GM18508 (cell line): ENCODE data around the gene GALR2.
"Not testable (repeated sequence)": the region's sequence is repeated elsewhere in the genome, so short reads cannot be mapped to it uniquely, and the experiment has no call there.

ENCODE experiments used
- ATAC-seq: cut with Tn5 transposase; IDR thresholded peaks from one replicate; pipeline ENCODE4 v1.9.1; 2021; ENCODE audit warnings: moderate number of reproducible peaks; ENCODE audit not compliant: insufficient read depth, unreplicated experiment

GALR2 gene, protein sequence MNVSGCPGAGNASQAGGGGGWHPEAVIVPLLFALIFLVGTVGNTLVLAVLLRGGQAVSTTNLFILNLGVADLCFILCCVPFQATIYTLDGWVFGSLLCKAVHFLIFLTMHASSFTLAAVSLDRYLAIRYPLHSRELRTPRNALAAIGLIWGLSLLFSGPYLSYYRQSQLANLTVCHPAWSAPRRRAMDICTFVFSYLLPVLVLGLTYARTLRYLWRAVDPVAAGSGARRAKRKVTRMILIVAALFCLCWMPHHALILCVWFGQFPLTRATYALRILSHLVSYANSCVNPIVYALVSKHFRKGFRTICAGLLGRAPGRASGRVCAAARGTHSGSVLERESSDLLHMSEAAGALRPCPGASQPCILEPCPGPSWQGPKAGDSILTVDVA

DNA sequence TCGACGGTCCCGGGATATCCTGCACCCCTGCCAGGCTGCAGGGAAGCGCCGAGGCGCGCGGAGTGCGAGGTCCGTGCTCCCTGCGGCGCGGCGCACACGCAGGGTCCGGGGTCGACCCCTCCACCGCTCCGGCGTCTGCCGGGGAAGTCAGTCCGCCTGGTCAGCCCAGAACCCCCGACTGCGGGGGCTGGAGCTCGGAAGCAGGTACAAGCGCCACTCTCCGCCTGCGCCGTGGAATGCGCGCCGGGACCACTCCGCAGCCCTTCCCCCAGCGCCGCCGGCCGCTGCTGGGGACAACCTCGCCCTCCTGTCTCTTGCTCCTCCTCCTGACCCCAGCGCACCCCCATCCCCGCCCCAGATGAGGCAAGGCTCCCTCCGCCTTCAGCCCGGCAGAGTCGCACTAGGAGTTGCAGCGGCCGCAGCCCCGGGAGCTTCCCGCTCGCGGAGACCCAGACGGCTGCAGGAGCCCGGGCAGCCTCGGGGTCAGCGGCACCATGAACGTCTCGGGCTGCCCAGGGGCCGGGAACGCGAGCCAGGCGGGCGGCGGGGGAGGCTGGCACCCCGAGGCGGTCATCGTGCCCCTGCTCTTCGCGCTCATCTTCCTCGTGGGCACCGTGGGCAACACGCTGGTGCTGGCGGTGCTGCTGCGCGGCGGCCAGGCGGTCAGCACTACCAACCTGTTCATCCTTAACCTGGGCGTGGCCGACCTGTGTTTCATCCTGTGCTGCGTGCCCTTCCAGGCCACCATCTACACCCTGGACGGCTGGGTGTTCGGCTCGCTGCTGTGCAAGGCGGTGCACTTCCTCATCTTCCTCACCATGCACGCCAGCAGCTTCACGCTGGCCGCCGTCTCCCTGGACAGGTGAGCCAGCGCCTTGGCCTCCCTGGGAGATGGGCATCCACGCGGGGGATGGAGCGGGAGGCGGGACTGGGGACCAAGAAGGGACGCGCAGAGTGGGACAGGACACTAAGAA lies at the start of gene GALR2:
GALR2 (plus strand) TSS at position 392 of the 974 bp plus-strand sequence; CDS start at position 495, 103 bp downstream.
- no peak for ATAC-seq

DNA sequence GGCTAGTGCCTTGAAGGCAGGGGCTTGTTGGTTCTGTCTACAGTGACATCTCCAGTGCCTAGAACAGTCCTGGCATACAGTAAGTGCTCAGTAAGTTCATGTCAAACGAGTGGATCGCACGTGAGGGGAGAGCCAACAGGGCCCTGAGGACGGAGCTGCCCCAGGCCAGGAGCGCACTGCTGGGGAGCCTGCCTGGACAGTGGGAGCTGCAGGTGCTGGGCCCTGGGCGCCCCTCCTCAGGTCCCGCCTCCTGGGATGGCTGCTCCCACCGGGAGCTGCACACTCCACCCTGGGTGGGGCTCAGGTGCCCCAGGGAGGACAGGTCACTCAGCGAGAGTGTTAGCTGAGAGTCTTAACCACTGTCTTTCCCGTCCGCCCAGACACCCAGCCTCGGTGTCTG lies 49.3 kb upstream of the GALR2 start:
- no peak for ATAC-seq

DNA sequence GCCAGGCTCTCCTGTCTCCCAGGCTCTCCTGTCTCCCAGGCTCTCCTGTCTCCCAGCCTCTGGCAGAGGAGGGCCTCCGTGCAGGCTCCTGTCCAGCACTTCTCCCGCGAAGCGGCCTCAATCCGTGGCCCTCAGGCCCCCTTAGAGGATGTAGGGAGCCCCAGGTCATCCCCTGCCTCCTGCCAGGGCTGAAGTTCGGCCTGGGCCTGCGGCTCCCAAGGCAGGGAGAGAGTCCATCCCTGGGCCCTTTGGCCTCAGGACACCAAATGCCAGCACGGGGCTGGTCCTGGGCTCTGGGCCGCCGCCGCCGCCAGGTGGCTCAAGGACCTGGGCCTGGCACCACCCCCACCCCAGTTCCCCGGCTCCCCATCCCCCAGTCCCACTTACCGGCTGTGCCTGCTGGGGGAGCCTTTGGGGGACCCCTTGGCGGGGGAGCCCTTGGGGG lies 47.8 kb upstream of the GALR2 start:
- no peak for ATAC-seq

DNA sequence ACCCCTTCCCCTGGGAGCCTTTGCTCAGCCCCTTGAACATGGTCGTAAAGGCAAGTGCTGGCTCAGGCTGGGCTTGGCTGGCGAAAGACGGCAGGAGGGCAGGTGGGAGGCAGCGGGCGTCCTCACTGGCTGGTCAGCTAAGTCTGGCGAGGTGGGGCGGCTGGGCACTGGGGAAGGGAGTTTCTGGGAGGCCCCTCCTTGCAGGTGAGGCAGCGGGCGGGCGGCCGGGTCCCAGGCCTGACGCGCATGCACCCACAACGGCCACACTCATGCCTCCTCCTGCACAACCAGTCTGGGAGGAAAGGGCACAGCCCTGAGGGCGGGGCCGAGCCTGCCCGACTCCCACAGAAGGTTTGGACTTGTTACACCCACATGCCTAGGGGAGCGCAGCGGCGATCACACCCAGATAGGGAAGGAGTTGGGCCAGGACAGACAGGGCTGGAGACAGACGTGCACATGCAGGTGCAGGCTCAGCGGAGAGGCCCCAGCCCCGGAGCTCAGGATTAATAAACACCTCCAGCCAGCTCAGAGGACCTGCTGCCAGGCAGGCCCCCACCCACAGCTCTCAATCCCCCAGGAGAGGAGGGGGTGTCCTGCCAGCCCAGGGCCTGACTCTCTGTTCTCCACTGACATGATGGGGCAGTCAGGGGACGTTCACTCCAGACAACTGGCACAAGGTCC lies 47.3 kb upstream of the GALR2 start, which contains the start of gene EVPL:
EVPL (minus strand) TSS at position 148 of the 681 bp plus-strand sequence; CDS start at position 40, 108 bp downstream.
- no peak for ATAC-seq

DNA sequence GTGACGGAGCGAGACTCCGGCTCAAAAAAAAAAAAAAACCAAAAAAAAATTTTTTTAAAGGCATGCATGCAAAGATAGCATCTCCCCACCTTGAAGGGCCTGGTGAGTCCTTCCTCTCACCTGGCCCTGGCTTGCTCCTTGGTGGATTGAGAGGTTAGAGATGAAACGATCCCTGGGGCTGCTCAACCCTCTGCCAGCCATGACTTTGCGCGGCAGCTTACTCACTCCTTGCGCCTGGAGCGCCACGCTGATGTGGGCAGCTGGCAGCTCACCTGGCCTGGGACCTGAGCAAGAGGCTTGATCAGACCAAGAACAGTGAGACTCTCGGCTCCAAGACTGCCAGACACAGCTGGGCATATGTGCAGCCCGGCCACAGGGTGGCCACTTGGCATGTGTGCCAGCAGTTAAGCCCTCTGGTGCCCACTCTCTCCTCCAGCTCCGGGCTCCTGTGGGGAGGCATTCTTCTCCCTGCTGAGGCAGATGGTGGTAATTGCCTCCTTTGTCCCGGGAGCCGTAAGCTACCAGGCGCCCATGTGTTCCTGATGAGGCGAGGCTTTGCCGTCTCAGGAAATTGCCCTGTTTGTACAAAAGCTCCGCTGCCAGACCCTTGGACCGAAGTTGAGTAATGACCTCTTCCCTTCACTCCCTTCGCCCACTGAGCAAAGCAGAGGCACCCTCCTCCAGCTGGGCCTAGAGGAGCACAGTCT lies 42.4 kb upstream of the GALR2 start:
- ATAC-seq, result no peak

DNA sequence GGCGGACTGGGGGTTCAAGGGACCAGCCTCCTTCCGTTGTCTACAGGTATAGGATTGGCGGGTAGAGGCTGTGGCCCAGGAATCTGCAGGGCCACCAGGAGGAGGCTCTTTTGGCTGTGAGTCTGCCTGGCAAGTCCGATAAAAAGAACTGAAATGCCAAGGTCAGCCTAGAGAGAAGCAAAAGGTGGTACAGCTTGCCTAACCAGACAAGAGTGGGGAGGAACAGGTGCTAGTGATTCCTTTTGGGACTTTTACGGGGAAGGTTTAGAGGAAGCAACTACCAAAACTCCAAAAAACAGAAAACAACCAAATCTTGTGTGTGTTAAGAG lies 41.8 kb upstream of the GALR2 start:
- ATAC-seq, result no peak

DNA sequence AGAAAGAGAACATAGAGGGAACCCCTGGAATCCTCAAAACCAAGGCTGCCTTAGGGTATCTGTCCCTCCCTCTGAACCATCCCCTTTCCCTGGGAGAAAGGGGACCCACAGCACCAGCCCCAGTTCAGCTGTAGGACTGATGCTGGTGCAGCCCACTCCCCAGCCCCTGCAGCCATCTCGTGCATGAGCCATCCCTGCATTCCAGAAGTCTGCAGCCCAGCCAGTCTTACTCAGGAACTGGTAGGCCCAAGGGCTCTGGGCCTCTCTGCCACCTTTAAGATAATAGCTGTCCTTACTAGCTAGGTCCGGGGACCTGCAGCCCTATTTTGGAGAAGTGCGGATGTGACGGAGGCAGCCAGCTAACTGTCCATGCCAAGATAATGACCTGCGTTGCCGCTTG lies 41.4 kb upstream of the GALR2 start:
- no peak for ATAC-seq

DNA sequence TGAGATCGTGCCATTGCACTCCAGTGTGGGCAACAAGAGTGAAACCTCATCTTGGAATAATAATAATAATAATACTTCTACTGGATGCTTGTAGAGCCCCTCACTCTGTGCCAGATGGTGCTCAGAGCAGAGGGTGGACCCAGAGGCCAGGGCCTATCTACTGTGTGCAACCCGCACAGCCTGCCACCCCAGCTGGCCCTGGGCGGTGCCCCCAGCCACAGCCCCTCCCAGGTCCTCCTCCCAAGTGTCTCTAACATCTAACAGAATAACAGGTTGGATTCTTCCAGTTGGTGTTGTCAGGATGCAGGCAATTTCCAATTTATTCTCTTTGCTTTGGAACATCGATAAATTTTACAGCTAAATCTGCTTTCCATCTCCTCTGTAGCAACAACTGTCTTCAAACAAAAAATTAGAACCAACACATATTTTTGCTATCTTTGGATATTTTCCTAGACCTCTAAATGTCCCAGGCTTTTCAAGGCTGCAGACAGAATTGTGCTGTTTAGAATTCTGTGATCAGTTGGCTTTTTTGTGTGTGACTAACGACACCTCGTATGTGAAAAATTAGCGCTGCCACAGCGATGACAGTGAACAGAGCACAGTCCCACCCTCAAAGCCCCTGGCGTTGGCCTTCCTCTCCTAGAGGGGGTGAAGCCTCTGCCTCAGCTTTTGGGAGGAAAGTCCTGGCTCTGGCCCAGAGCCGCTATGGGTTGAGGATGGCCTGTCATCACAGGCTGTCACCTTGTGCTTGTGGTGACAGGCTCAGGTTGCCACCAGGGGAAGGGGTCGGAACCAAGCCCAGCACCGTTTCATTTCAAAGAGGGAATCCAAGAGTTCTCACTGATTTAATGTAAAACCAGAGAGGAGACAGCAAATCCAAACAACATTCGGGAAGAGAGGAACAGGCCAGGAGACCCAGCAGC lies 39.9 kb upstream of the GALR2 start:
- ATAC-seq, result no peak

DNA sequence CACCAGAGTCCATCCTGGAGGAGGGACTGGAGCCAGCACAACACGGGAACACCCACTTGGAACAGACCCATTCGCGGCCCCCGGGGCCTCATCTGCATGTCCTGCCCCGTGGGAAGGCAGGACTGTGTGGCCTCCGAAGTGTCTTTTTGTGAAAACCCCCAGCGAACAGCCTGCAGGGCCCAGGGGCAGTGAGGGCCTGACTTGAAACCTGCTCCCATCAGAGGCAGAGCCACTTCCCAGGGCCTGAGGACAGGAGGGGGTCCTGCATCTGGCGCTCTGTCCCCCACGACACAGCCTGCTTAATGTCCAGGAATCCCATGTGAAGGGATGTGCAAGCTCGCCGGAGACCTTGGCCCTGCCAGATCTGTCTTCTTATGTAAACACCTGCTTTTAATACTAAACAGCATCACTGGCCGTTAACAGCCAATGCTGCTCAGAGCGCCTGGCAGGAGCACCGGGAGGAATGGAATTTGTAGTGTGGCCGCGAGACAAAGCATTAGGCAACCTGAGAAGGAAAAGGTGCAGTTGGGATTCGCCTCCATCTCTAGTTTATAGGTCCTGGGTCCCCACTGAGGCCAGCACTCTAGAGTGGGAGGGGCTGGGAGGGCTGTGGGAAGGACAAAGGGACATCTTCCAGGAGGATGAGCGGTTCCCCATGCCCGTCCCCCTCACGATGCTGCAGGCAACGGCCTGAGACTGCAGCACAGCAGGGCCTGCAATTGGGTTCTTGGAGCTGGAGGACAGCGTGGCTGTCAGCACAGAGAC lies 37.9 kb upstream of the GALR2 start:
- ATAC-seq, result no peak

DNA sequence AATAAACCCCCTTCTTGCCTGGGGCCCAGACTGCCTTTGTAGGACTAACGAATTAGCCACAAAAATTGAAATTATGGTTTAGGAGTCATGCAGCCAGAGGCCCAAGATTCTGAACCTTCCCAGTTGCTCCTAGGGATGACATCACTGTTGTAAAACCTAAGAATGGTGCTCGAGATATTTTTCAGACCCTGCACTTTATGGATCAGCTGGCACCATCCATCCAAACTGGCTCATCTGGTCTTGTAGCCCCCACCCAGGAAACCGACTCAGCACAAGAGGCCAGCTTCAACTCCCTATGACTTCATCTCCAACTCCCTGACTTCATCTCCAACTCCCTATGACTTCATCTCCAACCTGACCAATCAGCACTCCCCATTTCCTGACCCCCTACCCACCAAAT lies 36.5 kb upstream of the GALR2 start:
- ATAC-seq, result no peak

DNA sequence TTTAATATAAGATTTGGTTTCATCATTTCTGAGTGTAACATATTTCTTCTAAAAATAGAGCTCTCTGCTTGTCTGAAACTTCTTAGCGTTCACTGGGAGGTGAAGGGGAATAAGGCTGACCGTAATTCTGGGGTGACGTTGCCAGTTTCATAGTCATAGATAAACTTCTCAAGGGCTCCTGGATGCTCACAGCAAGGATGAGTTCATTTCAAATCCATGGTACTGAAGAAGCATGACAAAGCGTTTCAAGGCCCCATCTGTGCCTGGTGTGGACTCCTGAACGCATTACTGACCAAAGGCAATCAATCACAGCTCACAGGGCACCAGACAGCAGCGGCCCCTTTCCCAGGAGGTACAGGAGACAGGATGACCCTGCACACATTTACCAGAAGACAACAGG lies 35.5 kb upstream of the GALR2 start:
- ATAC-seq, result no peak

DNA sequence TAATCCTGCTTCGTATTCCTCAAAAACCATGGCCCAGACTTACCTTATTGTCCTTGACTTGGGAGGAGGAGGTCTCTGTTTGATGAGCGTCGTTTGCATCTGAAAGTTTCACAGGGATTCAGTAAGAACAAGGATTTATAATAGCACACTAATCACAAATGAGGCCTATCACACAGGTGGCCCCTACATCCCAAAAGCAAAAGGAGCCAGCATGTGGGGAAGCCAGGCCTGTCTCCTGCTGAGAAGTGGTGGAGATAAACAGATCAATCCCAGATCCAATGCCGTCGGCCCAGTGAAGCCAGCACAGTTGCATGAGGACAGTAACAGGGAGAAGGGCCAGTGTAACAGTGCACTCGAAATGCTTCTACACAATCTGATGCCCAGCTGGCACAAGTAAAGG lies 34.2 kb upstream of the GALR2 start:
- no peak for ATAC-seq

DNA sequence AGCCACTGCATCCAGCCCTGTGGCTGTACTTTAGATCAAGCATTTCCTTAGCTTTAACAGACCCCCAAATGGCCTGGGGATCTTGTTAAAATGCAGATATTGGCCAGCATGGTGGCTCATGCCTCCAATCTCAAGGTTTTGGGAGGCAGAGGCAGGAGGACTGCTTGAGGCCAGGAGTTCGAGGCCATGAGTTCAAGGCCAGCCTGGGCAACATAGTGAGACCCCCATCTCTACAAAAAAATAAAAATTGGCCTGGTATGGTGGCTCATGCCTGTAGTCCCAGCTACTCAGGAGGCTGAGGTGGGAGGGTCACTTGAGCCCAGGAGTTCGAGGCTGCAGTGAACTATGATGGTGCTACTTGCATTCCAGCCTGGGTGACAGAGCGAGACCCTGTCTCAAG lies 31.7 kb upstream of the GALR2 start:
- not testable (repeated sequence) for ATAC-seq

DNA sequence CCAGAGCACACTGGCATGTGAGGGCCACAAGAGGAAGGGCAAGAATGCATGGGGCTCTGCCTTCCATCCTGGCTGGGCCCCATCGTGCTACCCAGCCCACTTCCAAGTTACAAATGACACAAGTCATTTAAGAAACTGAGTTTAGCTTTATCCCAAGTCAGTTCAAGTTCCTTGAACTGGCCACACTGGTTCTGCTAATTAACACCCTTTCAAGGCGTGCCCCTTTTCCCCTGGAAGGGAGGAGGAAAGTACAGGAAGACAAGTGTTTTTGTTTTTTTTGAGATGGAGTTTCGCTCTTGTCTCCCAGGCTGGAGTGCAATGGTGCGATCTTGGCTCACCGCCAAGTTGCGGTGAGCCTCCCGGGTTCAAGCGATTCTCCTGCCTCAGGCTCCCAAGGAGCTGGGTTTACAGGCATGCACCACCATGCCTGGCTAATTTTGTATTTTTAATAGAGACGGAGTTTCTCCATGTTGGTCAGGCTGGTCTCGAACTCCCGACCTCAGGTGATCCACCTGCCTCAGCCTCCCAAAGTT lies 30.0 kb upstream of the GALR2 start:
- ATAC-seq, result not testable (repeated sequence)

DNA sequence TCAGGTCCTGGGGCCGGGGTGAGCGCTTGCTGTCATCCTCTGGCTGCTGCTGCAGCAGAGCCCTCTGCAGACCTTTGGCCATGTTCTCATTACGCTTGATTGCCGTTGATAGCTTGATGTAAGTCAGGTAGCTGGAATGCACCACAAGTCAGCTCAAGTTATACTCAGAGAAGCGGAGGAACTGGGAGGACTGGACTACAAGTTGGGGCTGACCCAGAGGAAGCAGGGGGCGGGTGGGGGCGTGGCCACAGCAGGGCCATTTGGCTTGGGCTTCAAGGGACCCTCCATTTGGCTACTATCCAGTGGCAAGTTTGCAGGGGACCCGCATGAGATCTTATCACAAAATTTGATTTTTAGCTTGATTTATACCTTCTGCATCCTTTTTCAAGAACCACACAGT lies 28.5 kb upstream of the GALR2 start:
- no peak for ATAC-seq

DNA sequence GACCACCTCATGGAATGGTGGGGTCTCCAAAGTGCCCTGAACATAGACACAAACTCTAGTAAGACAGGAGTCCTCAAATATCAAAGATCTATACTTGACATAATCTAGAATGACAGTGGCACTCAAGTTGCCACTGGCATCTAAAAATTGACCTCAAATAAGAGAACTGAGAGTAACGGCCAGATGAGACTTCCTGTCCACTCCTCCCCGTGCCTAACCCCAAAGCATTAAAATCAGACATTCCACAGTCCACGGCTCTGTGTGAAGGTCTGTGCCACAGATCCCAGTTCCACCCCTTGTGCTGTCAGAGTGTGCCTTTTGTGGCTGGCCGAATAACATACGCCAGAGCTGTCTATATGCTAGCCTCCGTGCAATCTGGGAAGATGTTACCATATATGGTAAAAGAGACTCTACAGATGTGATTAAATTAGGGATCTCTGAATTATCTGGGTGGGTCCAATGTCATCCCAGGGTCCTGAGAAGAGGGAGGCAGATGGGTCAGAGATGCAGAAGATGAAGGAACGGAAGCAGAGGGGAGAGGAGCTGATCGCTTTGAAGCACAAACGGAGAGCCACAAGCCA lies 26.5 kb upstream of the GALR2 start:
- ATAC-seq, result no peak

DNA sequence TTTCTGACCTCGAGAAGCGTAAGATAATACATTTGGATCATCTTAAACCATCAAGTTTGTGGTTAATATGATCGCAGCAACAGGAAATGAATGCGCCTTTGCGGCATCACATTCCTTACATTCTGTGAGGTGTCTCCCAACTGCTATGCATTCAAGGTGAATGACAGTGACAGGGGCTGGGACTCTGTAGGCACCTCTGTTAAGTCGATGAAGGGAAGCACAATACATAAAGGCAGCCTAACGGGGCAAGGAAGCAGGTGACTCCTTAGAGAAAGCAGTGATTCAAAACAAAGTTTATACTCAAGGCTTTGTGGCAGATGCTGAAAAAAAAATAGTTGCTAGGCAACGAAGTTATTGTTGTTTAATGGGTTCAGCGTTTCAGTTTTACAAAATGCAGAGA lies 25.9 kb upstream of the GALR2 start:
- ATAC-seq, result no peak

DNA sequence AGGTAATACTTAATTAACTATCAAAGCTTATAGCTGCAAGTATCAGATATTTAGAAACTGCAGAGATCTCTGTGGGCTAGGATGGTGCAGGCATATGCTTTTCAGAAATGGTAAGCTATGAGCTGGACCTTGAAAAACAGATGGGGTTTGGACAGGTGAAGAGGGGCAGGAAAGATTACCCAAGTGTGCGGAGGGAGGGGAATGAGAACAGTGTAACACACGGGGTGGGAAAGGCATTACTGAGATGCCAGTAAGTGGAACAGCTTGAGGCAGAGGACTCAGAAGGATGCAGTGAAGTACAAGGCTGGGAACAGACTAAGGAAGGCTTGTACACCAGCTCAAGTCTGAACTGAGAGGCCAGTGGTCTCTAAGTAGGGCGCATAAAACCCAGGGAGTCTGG lies 25.3 kb upstream of the GALR2 start:
- no peak for ATAC-seq
